Epithelial cell of esophagus (primary cell): ENCODE data around the gene B3GNT2.

ENCODE experiments used
- DNase-seq: peaks from one replicate; pipeline ENCODE4 v3.0.0; 2010; ENCODE audit warnings: low read depth
- H3K4me3 ChIP-seq: 2 replicates; pipeline ENCODE4 v1.5.1; 2011; ENCODE audit warnings: mild to moderate bottlenecking, low read length, control low read depth
- CTCF ChIP-seq: IDR thresholded peaks from 2 replicates; pipeline ENCODE4 v1.5.1; 2011; ENCODE audit warnings: low read depth, mild to moderate bottlenecking, low read length, control low read depth, inconsistent platforms; ENCODE audit not compliant: insufficient read depth; ENCODE audit errors: missing control alignments

Gene B3GNT2

GRCh38 chr2:62206024-62206423 lies 10.1 kb downstream of the B3GNT2 start:
- TF ChIP-seq CTCF = no peak
- DNase-seq = no peak
- no peak overlapping the region for H3K4me3 ChIP-seq

GRCh38 chr2:62207491-62207890 lies 11.6 kb downstream of the B3GNT2 start:
- H3K4me3 ChIP-seq = no peak overlapping the region
- no peak for DNase-seq
- no peak for TF ChIP-seq CTCF

GRCh38 chr2:62208074-62208757 lies 12.3 kb downstream of the B3GNT2 start:
- DNase-seq = no peak
- H3K4me3 ChIP-seq = no peak overlapping the region
- TF ChIP-seq CTCF = no peak

GRCh38 chr2:62208758-62209114 lies 12.8 kb downstream of the B3GNT2 start:
- no peak overlapping the region for H3K4me3 ChIP-seq
- no peak for TF ChIP-seq CTCF
- no peak for DNase-seq

- no peak overlapping the region for H3K4me3 ChIP-seq
- DNase-seq = no peak
- no peak for TF ChIP-seq CTCF
These were observed 13.6 kb downstream of the B3GNT2 start for GRCh38 chr2:62209427-62209991.

GRCh38 chr2:62215306-62216064 lies 19.6 kb downstream of the B3GNT2 start:
- no peak for TF ChIP-seq CTCF

More at GRCh38 chr2:62215306-62216064, 19.6 kb downstream of the B3GNT2 start:
- no peak for DNase-seq
- no peak overlapping the region for H3K4me3 ChIP-seq
